HepG2 (cell line): ENCODE measurements around the gene GRM8. TPM values are rescaled to one million over a fixed set of nuclear protein-coding genes. Genes with fewer than 3 reads are reported as not detected.

Source experiments
- ATAC-seq: fragments of 200-7000 bp; cut with Tn5 transposase; 3 replicates; pipeline ENCODE4 v1.9.1; 2020; ENCODE audit warnings: mild to moderate bottlenecking, moderate library complexity
- BruUV-seq: library from RNA; stranded (reverse); fragments of 400-500 nt; replicated peaks from 2 replicates; lab custom pipeline; 2021; lab: Mats Ljungman, UMichigan
- CTCF ChIA-PET: fragments of 300-600 bp; formaldehyde crosslinking; extraction: SDS; loops from one replicate; lab custom pipeline; 2021; ENCODE audit warnings: low total read pairs, inconsistent platforms, low intra/inter-chr PET ratio; lab: Yijun Ruan, JAX
- POLR2A ChIA-PET: fragments of 350-600 bp; sonication (Branson Sonifier 250); formaldehyde crosslinking; loops from one replicate; lab custom pipeline; 2020; ENCODE audit warnings: antibody characterized with exemption, inconsistent platforms; lab: Yijun Ruan, JAX
- DNase-seq: peaks from one replicate; pipeline ENCODE4 v3.0.0-alpha.2; 2015; ENCODE audit warnings: low spot score
- FAIRE-seq: peaks from 3 replicates; lab custom pipeline; 2011; peaks lifted over from hg19 to GRCh38; lab: Jason Lieb, UNC
- H2AFZ ChIP-seq: one replicate; pipeline ENCODE4 v1.6.1; 2011; ENCODE audit warnings: low read length, inconsistent platforms
- H3K27ac ChIP-seq: fragments of 300-600 bp; 3 replicates; pipeline ENCODE4 v1.8.0; 2011; ENCODE audit warnings: mixed run types, mild to moderate bottlenecking, mixed read lengths, low read length, inconsistent platforms; ENCODE audit not compliant: insufficient read depth; ENCODE audit errors: extremely low read length
- H3K27me3 ChIP-seq, 2 experiments: fragments of 200-600 bp in 1 of 2; 2 replicates in 1 of 2; 3 replicates in 1 of 2; pipeline versions ENCODE4 v1.6.0 to v1.8.0; 2011; ENCODE audit warnings: low read length in 2 of 2, mild to moderate bottlenecking in 2 of 2, moderate library complexity in 2 of 2, inconsistent platforms in 1 of 2; ENCODE audit not compliant: insufficient read depth in 2 of 2, control insufficient read depth in 1 of 2
- H3K36me3 ChIP-seq, 2 experiments: fragments of 200-600 bp in 1 of 2; replicated peaks in 1 of 2; 2 replicates in 1 of 2; 3 replicates in 1 of 2; pipeline versions ENCODE4 v1.5.1 to v1.8.0; 2011; ENCODE audit warnings: low read length in 2 of 2, inconsistent platforms in 1 of 2; ENCODE audit not compliant: insufficient read depth in 2 of 2, control insufficient read depth in 1 of 2
- H3K4me1 ChIP-seq: 2 replicates; pipeline ENCODE4 v1.5.1; 2012; ENCODE audit warnings: low read length, inconsistent platforms; ENCODE audit not compliant: insufficient read depth
- H3K4me2 ChIP-seq: 2 replicates; pipeline ENCODE4 v1.6.0; 2011; ENCODE audit warnings: low read depth, low read length, inconsistent platforms
- H3K4me3 ChIP-seq, 3 experiments: fragments of 200-600 bp in 1 of 3; sonication (generic), shearing (Covaris generic) in 1 of 3; replicated peaks in 1 of 3; 2 replicates each; pipeline ENCODE4 v1.5.1; 2011 to 2016; ENCODE audit warnings: low read length in 3 of 3, inconsistent platforms in 2 of 3, low read depth in 2 of 3, mild to moderate bottlenecking in 2 of 3, control low read depth in 1 of 3, mixed read lengths in 1 of 3; ENCODE audit not compliant: insufficient read depth in 1 of 3
- H3K79me2 ChIP-seq: one replicate; pipeline ENCODE4 v1.6.1; 2011; ENCODE audit warnings: low read length, inconsistent platforms; ENCODE audit not compliant: insufficient read depth
- H3K9ac ChIP-seq: 2 replicates; pipeline ENCODE4 v1.6.0; 2011; ENCODE audit warnings: mild to moderate bottlenecking, low read depth, low read length, inconsistent platforms; ENCODE audit not compliant: insufficient read depth
- H3K9me3 ChIP-seq: 2 replicates; pipeline ENCODE4 v1.5.1; 2012; ENCODE audit warnings: mild to moderate bottlenecking, low read length
- H4K20me1 ChIP-seq: 2 replicates; pipeline ENCODE4 v1.6.0; 2011; ENCODE audit warnings: inconsistent platforms, mild to moderate bottlenecking, low read length, moderate library complexity; ENCODE audit not compliant: insufficient read depth
- ATF4 ChIP-seq, 2 experiments: fragments of 450-650 bp in 1 of 2; sonication (generic) in 1 of 2; formaldehyde crosslinking; IDR thresholded peaks; 2 replicates each; pipeline versions ENCODE4 v1.5.0 to v1.8.0; 2020 to 2022; ENCODE audit warnings: mild to moderate bottlenecking in 1 of 2, missing genetic modification reagents in 1 of 2
- ATF7 ChIP-seq, 2 experiments: fragments of 450-650 bp in 1 of 2; sonication (generic) in 1 of 2; formaldehyde crosslinking in 1 of 2; IDR thresholded peaks; 2 replicates each; pipeline versions ENCODE4 v1.4.0 to v1.6.1; 2016 to 2020; ENCODE audit warnings: antibody characterized with exemption in 1 of 2, mild to moderate bottlenecking in 1 of 2, missing genetic modification reagents in 1 of 2
- BCL3 ChIP-seq: sonication (generic); formaldehyde crosslinking; IDR thresholded peaks from 2 replicates; pipeline ENCODE4 v1.5.1; 2020; ENCODE audit warnings: mild to moderate bottlenecking, missing genetic modification reagents, moderate library complexity
- EP300 ChIP-seq, 3 experiments: sonication (generic) in 1 of 3; formaldehyde crosslinking in 1 of 3; IDR thresholded peaks; 2 replicates each; pipeline versions ENCODE4 v1.5.1 to v1.6.1; 2011 to 2020; ENCODE audit warnings: low read depth in 2 of 3, low read length in 2 of 3, borderline replicate concordance in 1 of 3, improper control_type of control experiment in 1 of 3, mild to moderate bottlenecking in 1 of 3, missing genetic modification reagents in 1 of 3, moderate library complexity in 1 of 3
- MIER2 ChIP-seq: IDR thresholded peaks from 2 replicates; pipeline ENCODE4 v1.6.1; 2016; ENCODE audit warnings: missing biosample characterization, missing genetic modification reagents
- NR0B2 ChIP-seq: sonication (generic); formaldehyde crosslinking; IDR thresholded peaks from 2 replicates; pipeline ENCODE4 v1.4.0; 2020; ENCODE audit warnings: mild to moderate bottlenecking, missing genetic modification reagents
- PTBP1 ChIP-seq: fragments of 200-400 bp; formaldehyde crosslinking; IDR thresholded peaks from 2 replicates; pipeline ENCODE4 v1.6.1; 2018; ENCODE audit warnings: low read length, low read depth; ENCODE audit not compliant: poor library complexity, severe bottlenecking
- RAD21 ChIP-seq: fragments of 450-650 bp; formaldehyde crosslinking; IDR thresholded peaks from 2 replicates; pipeline ENCODE4 v1.5.0; 2020; ENCODE audit warnings: mild to moderate bottlenecking
- TCF12 ChIP-seq, 2 experiments: fragments of 450-650 bp in 1 of 2; sonication (generic) in 1 of 2; formaldehyde crosslinking in 1 of 2; IDR thresholded peaks; 2 replicates each; pipeline versions ENCODE4 v1.6.1 to v1.8.0; 2017 to 2022; ENCODE audit warnings: antibody characterized with exemption in 1 of 2, mild to moderate bottlenecking in 1 of 2, missing genetic modification reagents in 1 of 2, moderate library complexity in 1 of 2
- ZBTB34 ChIP-seq: sonication (generic); formaldehyde crosslinking; IDR thresholded peaks from 2 replicates; pipeline ENCODE4 v1.8.0; 2022; ENCODE audit warnings: mild to moderate bottlenecking, missing genetic modification reagents
- ZEB1 ChIP-seq: IDR thresholded peaks from 2 replicates; pipeline ENCODE4 v1.6.1; 2012; ENCODE audit warnings: mild to moderate bottlenecking, low read depth, inconsistent platforms; ENCODE audit not compliant: insufficient replicate concordance
- ZFP36 ChIP-seq: fragments of 150-350 bp; IDR thresholded peaks from 2 replicates; pipeline ENCODE4 v1.6.1; 2018; ENCODE audit warnings: borderline replicate concordance, low read length, low read depth; ENCODE audit not compliant: partially characterized antibody
- ZKSCAN8 ChIP-seq: IDR thresholded peaks from 2 replicates; pipeline ENCODE4 v1.6.1; 2016; ENCODE audit warnings: borderline replicate concordance, missing genetic modification reagents, missing compliant biosample characterization
- ZNF33A ChIP-seq: sonication (generic); formaldehyde crosslinking; IDR thresholded peaks from 2 replicates; pipeline ENCODE4 v1.5.1; 2020; ENCODE audit warnings: missing genetic modification reagents, mild to moderate bottlenecking, moderate library complexity, borderline replicate concordance
- ZNF644 ChIP-seq: IDR thresholded peaks from 2 replicates; pipeline ENCODE4 v1.6.1; 2016; ENCODE audit warnings: low read depth
- ZNF788 ChIP-seq: sonication (generic); formaldehyde crosslinking; IDR thresholded peaks from 2 replicates; pipeline ENCODE4 v1.5.0; 2020; ENCODE audit warnings: mild to moderate bottlenecking, missing genetic modification reagents, borderline replicate concordance
- WGBS: methylation state at CpG from one replicate; pipeline ENCODE4 v1.1.6; 2017; ENCODE audit warnings: low lambda C conversion rate; 5-methylcytosine and 5-hydroxymethylcytosine counted together
- in situ Hi-C: cut with HindIII; loops from 2 replicates; pipeline ENCODE4 v1.10.0; 2017; ENCODE audit warnings: low pct_unique_long_range_greater_than_20kb; ENCODE audit not compliant: extremely low pct_ligation_motif_present
- intact Hi-C: fragments of 100-400 bp; cut with micrococcal nuclease; formaldehyde crosslinking; loops from one replicate; pipeline ENCODE4 v1.10.0; 2022; ENCODE audit not compliant: unreplicated experiment
- polyA plus RNA-seq, 8 experiments: library from polyadenylated mRNA; depleted of rRNA in 3 of 8; stranded (reverse) in 7 of 8; unstranded in 1 of 8; fragments of >200 nt; fragmentation: Illumina TruSeq in 4 of 8; extraction: Trizol in 4 of 8; gene quantifications; 2 replicates each; pipeline versions ENCODE4 v1.2.1 to v1.2.3, GENCODE V29; 2011 to 2016; ENCODE audit warnings: low read depth in 4 of 8, missing spikeins in 1 of 8, mixed read lengths in 1 of 8; ENCODE audit not compliant: insufficient read depth in 1 of 8
- total RNA-seq, 5 experiments: library from RNA; depleted of rRNA; stranded (reverse); fragments of >200 nt; fragmentation: Illumina TruSeq; extraction: Trizol; gene quantifications; 2 replicates each; pipeline ENCODE4 v1.2.3, GENCODE V29; 2016; ENCODE audit warnings: low read depth in 1 of 5

Gene GRM8
- total and polyA plus RNA-seq, 2 of the 13 experiments (the other 11 are each of a cell fraction or from before 2014, with no cell fraction given), result not detected

GRCh38 chr7:126453104-126453503 is 799.6 kb downstream of the GRM8 start:
- Histone ChIP-seq H2AFZ (no peak overlapping the region), H3K4me2 (no peak overlapping the region), H3K4me3 (no peak overlapping the region), H3K4me1 (no peaks in the 10 kb centered on the region), H3K27ac (no peak overlapping the region), H3K27me3 (no peaks in the 10 kb centered on the region), H3K9me3 (peaks cover 79% of the 10 kb centered on the region), H3K79me2 (no peaks in the 10 kb centered on the region), H4K20me1 (no peaks in the 10 kb centered on the region), H3K9ac (no peak overlapping the region), H3K36me3 (no peaks in the 10 kb centered on the region)
- no peak for TF ChIP-seq TCF12 (IDR thresholded peaks at IDR 0.05)
- no peak for TF ChIP-seq TCF12 (CRISPR knock-in tag; IDR thresholded peaks at IDR 0.05)
- TF ChIP-seq ZFP36, result no peak
- no peak for TF ChIP-seq MIER2
- no peak for TF ChIP-seq BCL3
- no peak for TF ChIP-seq EP300 (IDR thresholded peaks at IDR 0.05; ENCODE audit: low read depth in 2 of 2, low read length in 2 of 2)
- TF ChIP-seq EP300 (CRISPR knock-in tag; IDR thresholded peaks at IDR 0.05; ENCODE audit: borderline replicate concordance), result no peak
- no peak for TF ChIP-seq RAD21
- no peak for TF ChIP-seq ZNF644 (CRISPR knock-in tag)
- TF ChIP-seq ZKSCAN8 (CRISPR knock-in tag), result no peak
- no peak for TF ChIP-seq ZBTB34 (CRISPR knock-in tag)
- no peak for TF ChIP-seq PTBP1
- TF ChIP-seq ATF7 (IDR thresholded peaks at IDR 0.05), result no peak
- TF ChIP-seq ATF7 (CRISPR knock-in tag; IDR thresholded peaks at IDR 0.05), result no peak
- no peak for TF ChIP-seq ATF4 (CRISPR knock-in tag; IDR thresholded peaks at IDR 0.05)
- TF ChIP-seq ZEB1, result no peak
- TF ChIP-seq NR0B2 (CRISPR knock-in tag), result no peak
- TF ChIP-seq ZNF33A, result no peak
- no peak for TF ChIP-seq ZNF788 (CRISPR knock-in tag)
- ChIA-PET CTCF (no interaction called here), POLR2A (no interaction called here)
- FAIRE-seq, result no peak
- in situ Hi-C loops, result no loop called here
- no peak for DNase-seq
- intact Hi-C loops, result no loop called here
- no peak for ATAC-seq
- WGBS, result 27% methylated on average over 3 of the region's 3 CpGs
- no TSS peak for BruUV-seq
